GM19455 (cell line): Measurements from ENCODE around the gene AKAP8.
"Not testable (repeated sequence)": the region's sequence is repeated elsewhere in the genome, so short reads cannot be mapped to it uniquely, and the experiment has no call there.

Source experiments
- ATAC-seq: cut with Tn5 transposase; IDR thresholded peaks from one replicate; pipeline ENCODE4 v1.9.1; 2021; ENCODE audit not compliant: unreplicated experiment

Gene AKAP8

GRCh38 chr19:15374105-15374651 lies 5.4 kb downstream of the AKAP8 start:
- ATAC-seq = no peak

- ATAC-seq = no peak
These were observed 5.9 kb downstream of the AKAP8 start for GRCh38 chr19:15373644-15374043.

- no peak for ATAC-seq
These were observed 6.7 kb downstream of the AKAP8 start for GRCh38 chr19:15372891-15373301.

GRCh38 chr19:15372470-15372869 lies 7.1 kb downstream of the AKAP8 start:
- no peak for ATAC-seq

- ATAC-seq = no peak
These were observed 7.7 kb downstream of the AKAP8 start for GRCh38 chr19:15371786-15372380.

GRCh38 chr19:15371119-15371518 lies 8.5 kb downstream of the AKAP8 start:
- no peak for ATAC-seq

DNA sequence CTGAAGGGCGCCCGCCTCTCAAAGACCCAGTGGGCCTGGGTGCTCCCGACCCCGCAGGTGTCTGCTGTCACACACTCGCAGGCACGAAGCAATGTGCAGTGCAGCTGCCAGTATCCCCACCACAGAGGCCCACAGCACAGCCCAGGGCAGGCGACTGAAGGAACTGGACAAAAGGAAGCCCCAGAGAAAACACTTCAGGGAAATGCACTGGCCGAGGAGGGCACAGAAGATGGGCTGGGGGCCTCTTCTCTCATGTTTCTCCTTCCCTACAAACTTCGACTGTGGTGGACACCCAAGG lies 10.0 kb downstream of the AKAP8 start:
- ATAC-seq = no peak

GRCh38 chr19:15368798-15369593 lies 10.6 kb downstream of the AKAP8 start:
- no peak for ATAC-seq

DNA sequence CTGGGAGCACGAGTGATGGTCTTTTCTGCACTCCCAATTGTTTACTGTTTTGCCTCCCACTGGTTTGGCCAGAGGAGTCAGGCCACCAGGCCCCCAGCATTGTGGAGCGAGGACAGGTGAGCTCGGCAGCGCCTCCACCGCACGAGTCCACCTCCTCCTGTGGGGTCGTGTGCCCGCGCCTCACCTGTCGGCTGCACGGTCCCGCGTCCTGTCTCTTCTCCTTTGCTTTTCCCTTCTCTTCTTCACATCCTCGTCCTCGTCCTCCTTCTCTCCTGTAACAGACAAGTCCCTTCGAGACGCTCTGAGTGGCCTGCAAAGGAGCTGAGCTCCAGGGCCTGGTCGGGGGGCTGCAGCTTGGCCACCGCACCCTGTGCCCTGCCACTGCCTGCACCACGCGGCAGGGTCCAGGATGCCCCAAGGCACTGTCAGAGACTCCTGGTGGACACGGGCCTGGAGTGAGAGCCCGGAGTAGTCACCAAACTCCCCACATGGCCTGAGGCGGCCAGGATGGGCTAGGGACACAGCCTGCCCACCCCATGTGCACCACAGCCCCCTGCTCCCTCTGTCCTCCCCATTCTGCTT lies 11.4 kb downstream of the AKAP8 start:
- ATAC-seq = no peak

- ATAC-seq = no peak
These were observed 12.1 kb downstream of the AKAP8 start for GRCh38 chr19:15367439-15367838.

- ATAC-seq = no peak
These were observed 14.3 kb downstream of the AKAP8 start for GRCh38 chr19:15365264-15365663.

GRCh38 chr19:15363791-15364190 lies 15.8 kb downstream of the AKAP8 start:
- not testable (repeated sequence) for ATAC-seq

DNA sequence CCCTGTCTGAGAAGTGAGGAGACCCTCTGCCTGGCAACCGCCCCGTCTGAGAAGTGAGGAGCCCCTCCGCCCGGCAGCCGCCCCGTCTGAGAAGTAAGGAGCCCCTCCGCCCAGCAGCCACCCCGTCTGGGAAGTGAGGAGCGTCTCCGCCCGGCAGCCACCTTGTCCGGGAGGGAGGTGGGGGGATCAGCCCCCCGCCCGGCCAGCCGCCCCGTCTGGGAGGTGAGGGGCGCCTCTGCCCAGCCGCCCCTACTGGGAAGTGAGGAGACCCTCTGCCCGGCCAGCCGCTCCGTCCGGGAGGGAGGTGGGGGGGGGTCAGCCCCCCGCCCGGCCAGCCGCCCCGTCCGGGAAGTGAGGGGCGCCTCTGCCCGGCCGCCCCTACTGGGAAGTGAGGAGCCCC lies 16.5 kb downstream of the AKAP8 start:
- not testable (repeated sequence) for ATAC-seq

GRCh38 chr19:15360015-15360414 lies 19.6 kb downstream of the AKAP8 start:
- not testable (repeated sequence) for ATAC-seq

- no peak for ATAC-seq
These were observed 20.7 kb downstream of the AKAP8 start for GRCh38 chr19:15358918-15359317.

DNA sequence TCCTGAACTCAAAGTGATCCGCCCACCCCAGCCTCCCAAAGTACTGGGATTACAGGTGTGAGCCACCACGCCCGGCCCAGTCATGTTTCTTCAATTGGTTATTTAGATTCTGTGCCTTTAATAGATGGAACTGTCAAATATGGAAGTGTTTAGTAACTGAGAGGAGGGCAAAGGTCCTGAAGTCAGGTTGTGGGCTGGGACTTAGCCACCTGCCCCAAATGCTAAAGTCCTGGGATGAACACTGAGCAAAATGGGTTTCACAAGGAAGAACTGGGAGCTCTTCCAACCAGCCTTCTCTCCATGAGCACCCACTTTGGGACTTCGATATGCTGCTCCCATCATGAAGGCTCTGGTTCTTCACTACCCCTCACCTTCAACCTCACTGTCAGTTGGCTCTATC lies 21.7 kb downstream of the AKAP8 start:
- no peak for ATAC-seq

- ATAC-seq = no peak
These were observed 24.9 kb downstream of the AKAP8 start for GRCh38 chr19:15354566-15355296.

- ATAC-seq = no peak
These were observed 25.7 kb downstream of the AKAP8 start for GRCh38 chr19:15353908-15354307.

- not testable (repeated sequence) for ATAC-seq
These were observed 27.1 kb downstream of the AKAP8 start for GRCh38 chr19:15352535-15352934.

DNA sequence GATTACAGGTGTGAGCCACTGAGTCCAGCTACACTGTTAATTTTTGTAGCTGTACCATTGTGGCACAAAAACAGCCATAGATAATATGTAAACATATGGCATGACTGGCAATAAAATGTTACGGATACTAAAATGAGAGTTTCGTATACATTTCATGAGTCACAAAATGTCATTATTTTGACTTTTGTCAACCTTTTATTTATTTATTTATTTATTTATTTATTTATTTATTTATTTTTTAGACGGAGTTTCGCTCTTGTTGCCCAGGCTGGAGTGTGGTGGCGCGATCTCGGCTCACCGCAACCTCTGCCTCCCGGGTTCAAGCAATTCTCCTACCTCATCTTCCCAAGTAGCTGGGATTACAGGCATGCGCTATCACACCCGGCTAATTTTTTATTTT lies 38.3 kb downstream of the AKAP8 start:
- ATAC-seq = not testable (repeated sequence)

DNA sequence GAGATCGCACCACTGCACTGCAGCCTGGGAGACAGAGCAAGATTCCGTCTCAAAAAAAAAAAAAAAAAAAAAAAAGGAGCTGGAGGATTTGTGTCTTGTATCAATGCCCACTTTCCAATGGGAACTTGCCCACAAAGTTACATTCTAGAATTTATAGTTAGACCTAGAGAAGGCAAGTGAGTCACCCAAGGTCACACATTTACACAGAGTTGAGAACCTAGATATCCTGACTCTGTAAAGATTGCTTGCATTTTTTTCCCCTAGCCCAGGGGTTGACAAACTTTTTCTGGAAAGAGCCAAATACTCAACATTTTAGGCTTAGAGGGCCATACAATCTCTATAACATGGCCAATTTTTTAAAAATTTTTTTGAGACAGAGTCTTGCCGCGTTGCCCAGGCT lies 39.5 kb downstream of the AKAP8 start:
- no peak for ATAC-seq
